H9 (cell line): ENCODE measurements around the gene RIBC2. TPM values are rescaled to one million over a fixed set of nuclear protein-coding genes. Genes with fewer than 3 reads are reported as not detected.

Experiments
- DNase-seq: peaks from one replicate; pipeline ENCODE4 v3.0.0-alpha.2; 2017
- H2AFZ ChIP-seq: one replicate; pipeline ENCODE4 v1.6.1; 2013; ENCODE audit warnings: mild to moderate bottlenecking, low read length, control low read depth, moderate library complexity
- H2AK5ac ChIP-seq: 2 replicates; pipeline ENCODE4 v1.6.1; 2013; ENCODE audit warnings: low read length, control low read depth, mixed read lengths; ENCODE audit not compliant: insufficient read length
- H2BK120ac ChIP-seq: one replicate; pipeline ENCODE4 v1.6.1; 2013; ENCODE audit warnings: low read depth, mild to moderate bottlenecking, low read length, control low read depth, inconsistent platforms; ENCODE audit not compliant: poor library complexity, severe bottlenecking
- H2BK12ac ChIP-seq: 2 replicates; pipeline ENCODE4 v1.6.1; 2013; ENCODE audit warnings: low read length, control low read depth, mixed read lengths, low read depth; ENCODE audit not compliant: insufficient read length
- H2BK15ac ChIP-seq: 2 replicates; pipeline ENCODE4 v1.6.1; 2013; ENCODE audit warnings: low read depth, low read length, control low read depth
- H2BK20ac ChIP-seq: one replicate; pipeline ENCODE4 v1.6.1; 2013; ENCODE audit warnings: low read depth, mild to moderate bottlenecking, low read length, control low read depth, inconsistent platforms; ENCODE audit not compliant: poor library complexity, severe bottlenecking
- H2BK5ac ChIP-seq: 2 replicates; pipeline ENCODE4 v1.6.1; 2013; ENCODE audit warnings: low read length, control low read depth, mixed read lengths; ENCODE audit not compliant: insufficient read length
- H3K14ac ChIP-seq: 2 replicates; pipeline ENCODE4 v1.6.1; 2013; ENCODE audit warnings: low read length, control low read depth; ENCODE audit not compliant: insufficient read depth
- H3K18ac ChIP-seq: 2 replicates; pipeline ENCODE4 v1.6.1; 2013; ENCODE audit warnings: low read depth, mild to moderate bottlenecking, mixed read lengths, low read length, control low read depth; ENCODE audit not compliant: insufficient read length
- H3K23ac ChIP-seq: 2 replicates; pipeline ENCODE4 v1.6.1; 2013; ENCODE audit warnings: low read length, control low read depth, mixed read lengths, low read depth; ENCODE audit not compliant: insufficient read length
- H3K23me2 ChIP-seq: 2 replicates; pipeline ENCODE4 v1.6.1; 2013; ENCODE audit warnings: low read depth, mild to moderate bottlenecking, mixed read lengths, low read length, control low read depth; ENCODE audit not compliant: insufficient read length, poor library complexity, severe bottlenecking
- H3K27ac ChIP-seq: 2 replicates; pipeline ENCODE4 v1.5.1; 2013; ENCODE audit warnings: low read length, control low read depth, mixed read lengths, low read depth; ENCODE audit not compliant: insufficient read length
- H3K27me3 ChIP-seq: 2 replicates; pipeline ENCODE4 v1.6.1; 2013; ENCODE audit warnings: low read length, control low read depth, inconsistent platforms; ENCODE audit not compliant: insufficient read depth
- H3K4ac ChIP-seq: 2 replicates; pipeline ENCODE4 v1.6.1; 2013; ENCODE audit warnings: low read depth, mild to moderate bottlenecking, control low read depth, inconsistent platforms, low read length, moderate library complexity
- H3K4me1 ChIP-seq: 2 replicates; pipeline ENCODE4 v1.6.1; 2013; ENCODE audit warnings: low read length, control low read depth, inconsistent platforms; ENCODE audit not compliant: insufficient read depth
- H3K4me2 ChIP-seq: 2 replicates; pipeline ENCODE4 v1.6.1; 2013; ENCODE audit warnings: low read length, control low read depth, mixed read lengths; ENCODE audit not compliant: insufficient read length, insufficient read depth
- H3K56ac ChIP-seq: 2 replicates; pipeline ENCODE4 v1.6.1; 2013; ENCODE audit warnings: low read depth, mild to moderate bottlenecking, mixed read lengths, low read length, control low read depth; ENCODE audit not compliant: insufficient read length
- H3K79me1 ChIP-seq: 2 replicates; pipeline ENCODE4 v1.6.1; 2013; ENCODE audit warnings: low read depth, mild to moderate bottlenecking, moderate library complexity, low read length, control low read depth, inconsistent platforms; ENCODE audit not compliant: insufficient read depth, poor library complexity, severe bottlenecking
- H3K79me2 ChIP-seq: 2 replicates; pipeline ENCODE4 v1.6.1; 2013; ENCODE audit warnings: low read length, control low read depth, inconsistent platforms; ENCODE audit not compliant: insufficient read depth
- H3K9ac ChIP-seq: 2 replicates; pipeline ENCODE4 v1.6.1; 2013; ENCODE audit warnings: low read length, control low read depth, mixed read lengths; ENCODE audit not compliant: insufficient read length; ENCODE audit errors: extremely low read depth
- H3K9me3 ChIP-seq: one replicate; pipeline ENCODE4 v1.6.1; 2013; ENCODE audit warnings: low read depth, low read length, inconsistent platforms; ENCODE audit not compliant: control insufficient read depth
- H3T11ph ChIP-seq: one replicate; pipeline ENCODE4 v1.6.1; 2013; ENCODE audit warnings: mild to moderate bottlenecking, low read length, control low read depth, inconsistent platforms
- H4K20me1 ChIP-seq: one replicate; pipeline ENCODE4 v1.6.1; 2013; ENCODE audit not compliant: control insufficient read depth, insufficient read length, insufficient read depth
- H4K5ac ChIP-seq: 2 replicates; pipeline ENCODE4 v1.6.1; 2013; ENCODE audit warnings: low read depth, mild to moderate bottlenecking, mixed read lengths, low read length, control low read depth; ENCODE audit not compliant: insufficient read length
- H4K8ac ChIP-seq: replicated peaks from 2 replicates; pipeline ENCODE4 v1.6.1; 2013; ENCODE audit warnings: low read length, control low read depth, mixed read lengths, low read depth; ENCODE audit not compliant: insufficient read length
- H4K91ac ChIP-seq: 2 replicates; pipeline ENCODE4 v1.6.1; 2013; ENCODE audit warnings: low read depth, mild to moderate bottlenecking, moderate library complexity, mixed read lengths, low read length, control low read depth; ENCODE audit not compliant: insufficient read length
- H3K27ac Mint-ChIP-seq, 3 experiments: 2 replicates in 2 of 3; 3 replicates in 1 of 3; pipeline ENCODE4 v1.8.0; 2020 to 2021; ENCODE audit warnings: mixed read lengths in 3 of 3, mild to moderate bottlenecking in 1 of 3, moderate library complexity in 1 of 3
- H3K27me3 Mint-ChIP-seq: 2 replicates; pipeline ENCODE4 v1.8.0; 2021; ENCODE audit warnings: low read depth, mild to moderate bottlenecking, moderate library complexity, mixed read lengths
- H3K36me3 Mint-ChIP-seq, 3 experiments: 2 replicates in 2 of 3; 3 replicates in 1 of 3; pipeline ENCODE4 v1.8.0; 2020 to 2021; ENCODE audit warnings: low read depth in 3 of 3, mixed read lengths in 3 of 3; ENCODE audit not compliant: insufficient read depth in 1 of 3
- H3K4me1 Mint-ChIP-seq, 2 experiments: 2 replicates each; pipeline ENCODE4 v1.8.0; 2020; ENCODE audit warnings: mixed read lengths in 2 of 2
- H3K4me3 Mint-ChIP-seq, 2 experiments: 2 replicates in 1 of 2; 3 replicates in 1 of 2; pipeline ENCODE4 v1.8.0; 2020 to 2021; ENCODE audit warnings: mild to moderate bottlenecking in 2 of 2, mixed read lengths in 2 of 2, moderate library complexity in 1 of 2
- H3K9me3 Mint-ChIP-seq, 2 experiments: 2 replicates in 1 of 2; 3 replicates in 1 of 2; pipeline ENCODE4 v1.8.0; 2020; ENCODE audit warnings: mild to moderate bottlenecking in 2 of 2, mixed read lengths in 2 of 2, moderate library complexity in 1 of 2
- CTCF ChIP-seq: fragments of 200-600 bp; sonication (generic); conservative IDR thresholded peaks from 3 replicates; pipeline ENCODE4 v1.8.0; 2021; ENCODE audit warnings: antibody characterized with exemption, mild to moderate bottlenecking
- WGBS: extraction: QIAGEN DNeasy Blood & Tissue Kit; methylation state at CpG from one replicate; pipeline ENCODE4 v1.1.7; 2013; ENCODE audit warnings: missing lambda C conversion rate, low lambda C conversion rate, mixed read lengths; ENCODE audit not compliant: insufficient read length; ENCODE audit errors: extremely low coverage; 5-methylcytosine and 5-hydroxymethylcytosine counted together
- total RNA-seq: library from RNA; stranded (reverse); gene quantifications from 2 replicates; pipeline ENCODE4 v1.2.1, GENCODE V29; 2021

Gene RIBC2
- total RNA-seq, 1 experiment from 2014 or later = 4.1 TPM

GRCh38 chr22:45472426-45472825 is 58.9 kb downstream of the RIBC2 start:
- no peak overlapping the region for H2BK15ac ChIP-seq
- WGBS = no CpG with 5 or more reads among the region's 3 CpGs

More at GRCh38 chr22:45472426-45472825, 58.9 kb downstream of the RIBC2 start:
- Histone ChIP-seq H4K8ac (no peak overlapping the region), H2BK20ac (no peak overlapping the region), H4K20me1 (no peaks in the 10 kb centered on the region), H3K4me1 (peaks cover 4% of the 10 kb centered on the region; the same call in 1 of the 2 replicates), H4K91ac (no peak overlapping the region), H3K18ac (no peak overlapping the region), H3K79me1 (no peaks in the 10 kb centered on the region), H3K23me2 (no peaks in the 10 kb centered on the region), H3K56ac (no peak overlapping the region), H3K79me2 (no peaks in the 10 kb centered on the region), H2BK12ac (no peak overlapping the region), H4K5ac (no peak overlapping the region), H2BK120ac (no peak overlapping the region), H2BK5ac (no peak overlapping the region), H3K14ac (no peak overlapping the region), H3T11ph (no peak overlapping the region), H3K23ac (no peak overlapping the region), H3K27me3 (no peaks in the 10 kb centered on the region), H3K4me2 (no peak overlapping the region), H3K9ac (no peak overlapping the region), H2AFZ (no peak overlapping the region), H3K4ac (no peak overlapping the region), H3K27ac (no peak overlapping the region), H2AK5ac (no peak overlapping the region), H3K9me3 (no peaks in the 10 kb centered on the region)
- H3K27me3 Mint-ChIP-seq = peaks cover 4% of the 10 kb centered on the region
- H3K4me1 Mint-ChIP-seq = peaks cover 40 to 41% of the 10 kb centered on the region in 2 experiments
- no peak for DNase-seq
- no peak overlapping the region for H3K4me3 Mint-ChIP-seq
- H3K27ac Mint-ChIP-seq = no peak overlapping the region
- H3K36me3 Mint-ChIP-seq = peaks cover 0 to 5% (median 4%) of the 10 kb centered on the region in 3 experiments; a peak in 3 of 7 replicates
- H3K9me3 Mint-ChIP-seq = peaks cover 3 to 4% of the 10 kb centered on the region in 2 experiments; a peak in 4 of 5 replicates
- TF ChIP-seq CTCF = no peak
